Testis (tissue), 3 donors: ENCODE results near the gene UBL5. TPM values are rescaled to one million over a fixed set of nuclear protein-coding genes. Genes with fewer than 3 reads are reported as not detected.

Source experiments
- DNase-seq: peaks from one replicate; pipeline ENCODE4 v3.0.0-alpha.2; 2019
- H3K27ac ChIP-seq, 2 donors: fragments of 200-600 bp; sonication (generic); one replicate each; pipeline ENCODE4 v1.5.1; 2019
- H3K27me3 ChIP-seq: fragments of 200-600 bp; sonication (generic); one replicate; pipeline ENCODE4 v1.5.1; 2019
- H3K36me3 ChIP-seq: fragments of 200-600 bp; sonication (generic); one replicate; pipeline ENCODE4 v1.5.1; 2017; ENCODE audit warnings: low read depth; ENCODE audit errors: missing control alignments
- H3K4me1 ChIP-seq: fragments of 200-600 bp; sonication (generic); one replicate; pipeline ENCODE4 v1.5.1; 2019
- H3K4me3 ChIP-seq, 2 donors: fragments of 200-600 bp; sonication (generic); one replicate each; pipeline ENCODE4 v1.5.1; 2017 to 2019
- H3K9me3 ChIP-seq: fragments of 200-600 bp; sonication (generic); one replicate; pipeline ENCODE4 v1.5.1; 2017
- CTCF ChIP-seq, 3 experiments: fragments of 450-650 bp in 2 of 3; fragments of 200-600 bp in 1 of 3; sonication (generic) in 1 of 3; IDR thresholded peaks; one replicate each; pipeline ENCODE4 v1.5.1; 2016 to 2019; ENCODE audit warnings: antibody characterized with exemption in 3 of 3, mild to moderate bottlenecking in 2 of 3, moderate library complexity in 1 of 3
- POLR2A ChIP-seq: fragments of 450-650 bp; IDR thresholded peaks from one replicate; pipeline ENCODE4 v1.6.1; 2017; ENCODE audit warnings: antibody characterized with exemption, mild to moderate bottlenecking, moderate library complexity
- WGBS, 2 donors: methylation state at CpG; one replicate each; pipeline ENCODE4 v1.1.5; 2018; 5-methylcytosine and 5-hydroxymethylcytosine counted together
- intact Hi-C: fragments of 100-400 bp; cut with DNase I; formaldehyde crosslinking; loops from one replicate; pipeline ENCODE4 v1.15.1; 2023; ENCODE audit warnings: low total_unique reads
- polyA plus RNA-seq: library from polyadenylated mRNA; stranded (reverse); fragments of 350-450 nt; fragmentation: Illumina TruSeq; extraction: RNeasy Lipid Tissue Mini Kit (QIAGEN cat#74804); gene quantifications from one replicate; pipeline ENCODE4 v1.2.3, GENCODE V29; 2014; ENCODE audit warnings: low read depth, low replicate concordance; ENCODE audit not compliant: insufficient read depth
- total RNA-seq, 2 donors: library from RNA; depleted of rRNA; stranded (reverse); fragments of >200 nt; gene quantifications; one replicate each; pipeline ENCODE4 v1.2.3, GENCODE V29; 2016

Gene UBL5
- total and polyA plus RNA-seq, 3 donors from 2014 or later = 418 to 540 (median 491) TPM

GRCh38 chr19:9823816-9824215 is 3.9 kb upstream of the UBL5 start:
- intact Hi-C loops = no loop called here

GRCh38 chr19:9828551-9829063 is 889 bp downstream of the UBL5 start:
- peak overlapping the region in 1 of 2 donors; percentile 39 for H3K27ac ChIP-seq
- H3K9me3 ChIP-seq = no peaks in the 10 kb centered on the region
- H3K27me3 ChIP-seq = no peaks in the 10 kb centered on the region
- no peak for DNase-seq
- H3K4me3 ChIP-seq = peak overlapping the region; percentile 80 to 95
- TF ChIP-seq CTCF (IDR thresholded peaks at IDR 0.05) (no peak), POLR2A (no peak)
- intact Hi-C loops = no loop called here
- no peaks in the 10 kb centered on the region for H3K36me3 ChIP-seq
- peaks cover 12% of the 10 kb centered on the region for H3K4me1 ChIP-seq
- 17 to 18% methylated on average over 13 of the region's 13 CpGs for WGBS, 2 donors

More at GRCh38 chr19:9823816-9824215, 3.9 kb upstream of the UBL5 start:
- no peaks in the 10 kb centered on the region for H3K27me3 ChIP-seq
- no peak for TF ChIP-seq POLR2A
- TF ChIP-seq CTCF (IDR thresholded peaks at IDR 0.05) = no peak
- peaks cover 12% of the 10 kb centered on the region for H3K4me1 ChIP-seq
- no peaks in the 10 kb centered on the region for H3K36me3 ChIP-seq
- H3K4me3 ChIP-seq = no peak overlapping the region
- DNase-seq = no peak
- no peaks in the 10 kb centered on the region for H3K9me3 ChIP-seq
- no peak overlapping the region for H3K27ac ChIP-seq
- 55 to 73% methylated on average over 5 of the region's 5 CpGs for WGBS, 2 donors

- TF ChIP-seq CTCF (IDR thresholded peaks at IDR 0.05) = no peak
- no peak for TF ChIP-seq POLR2A
- no peak for DNase-seq
- Histone ChIP-seq H3K4me1 (peaks cover 14% of the 10 kb centered on the region), H3K9me3 (no peaks in the 10 kb centered on the region), H3K27ac (peak overlapping the region in 1 of 2 donors; percentile 83), H3K4me3 (peak overlapping the region; percentile 81 to 96), H3K27me3 (no peaks in the 10 kb centered on the region), H3K36me3 (no peaks in the 10 kb centered on the region)
- intact Hi-C loops = no loop called here
- 53 to 56% methylated on average over 6 of the region's 6 CpGs for WGBS, 2 donors
These were observed 6.6 kb downstream of the UBL5 start for GRCh38 chr19:9834307-9834725.

GRCh38 chr19:9834726-9835506 is 7.2 kb downstream of the UBL5 start, which contains the start of gene PIN1:
PIN1 (plus strand) TSS chr19:9835318; CDS start chr19:9835345, 27 bp downstream.
- Histone ChIP-seq H3K27ac (peak within 1 kb of the TSS; percentile 77 to 83), H3K36me3 (no peaks in the 10 kb centered on the region), H3K4me1 (peaks cover 19% of the 10 kb centered on the region), H3K4me3 (peak within 1 kb of the TSS; percentile 81 to 96), H3K27me3 (no peaks in the 10 kb centered on the region), H3K9me3 (no peaks in the 10 kb centered on the region)
- DNase-seq = peak; percentile 100
- intact Hi-C loops = no loop called here
- 0 to 1% methylated on average over 9 to 73 of the region's 73 CpGs for WGBS, 2 donors
- TF ChIP-seq CTCF (IDR thresholded peaks at IDR 0.05) (peak in 2 of 3 experiments; percentile 58 to 63), POLR2A (no peak)
